Nephron (organoid): ENCODE measurements around the gene STK32B.

ENCODE experiments used
- H3K27ac Mint-ChIP-seq, 3 experiments: 2 replicates each; pipeline ENCODE4 v1.8.0; 2020; ENCODE audit warnings: mixed read lengths in 3 of 3, mild to moderate bottlenecking in 2 of 3, moderate library complexity in 1 of 3
- H3K27me3 Mint-ChIP-seq: 2 replicates; pipeline ENCODE4 v1.8.0; 2021; ENCODE audit warnings: low read depth, mild to moderate bottlenecking, moderate library complexity, mixed read lengths
- H3K36me3 Mint-ChIP-seq: 2 replicates; pipeline ENCODE4 v1.8.0; 2020; ENCODE audit warnings: low read depth, mixed read lengths
- H3K4me1 Mint-ChIP-seq: 2 replicates; pipeline ENCODE4 v1.8.0; 2020; ENCODE audit warnings: mixed read lengths
- H3K4me3 Mint-ChIP-seq, 3 experiments: 2 replicates each; pipeline ENCODE4 v1.8.0; 2020; ENCODE audit warnings: mild to moderate bottlenecking in 3 of 3, mixed read lengths in 3 of 3, moderate library complexity in 2 of 3
- H3K9me3 Mint-ChIP-seq: 2 replicates; pipeline ENCODE4 v1.8.0; 2020; ENCODE audit warnings: mixed read lengths
- TF ChIP-seq, protein P1 (sequence below), 3 experiments: fragments of 200-600 bp; sonication (generic); IDR thresholded peaks; one replicate each; pipeline ENCODE4 v1.5.0; 2021; ENCODE audit warnings: antibody characterized with exemption in 3 of 3; ENCODE audit not compliant: unreplicated experiment in 3 of 3

STK32B gene

GRCh38 chr4:5467111-5467510, 415.8 kb downstream of the STK32B start:
- no peaks in the 10 kb centered on the region for H3K36me3 Mint-ChIP-seq
- no peak overlapping the region for H3K4me3 Mint-ChIP-seq
- no peaks in the 10 kb centered on the region for H3K9me3 Mint-ChIP-seq
- H3K27ac Mint-ChIP-seq: no peak overlapping the region
- peaks cover 4% of the 10 kb centered on the region for H3K4me1 Mint-ChIP-seq
- TF ChIP-seq, protein P1, sequence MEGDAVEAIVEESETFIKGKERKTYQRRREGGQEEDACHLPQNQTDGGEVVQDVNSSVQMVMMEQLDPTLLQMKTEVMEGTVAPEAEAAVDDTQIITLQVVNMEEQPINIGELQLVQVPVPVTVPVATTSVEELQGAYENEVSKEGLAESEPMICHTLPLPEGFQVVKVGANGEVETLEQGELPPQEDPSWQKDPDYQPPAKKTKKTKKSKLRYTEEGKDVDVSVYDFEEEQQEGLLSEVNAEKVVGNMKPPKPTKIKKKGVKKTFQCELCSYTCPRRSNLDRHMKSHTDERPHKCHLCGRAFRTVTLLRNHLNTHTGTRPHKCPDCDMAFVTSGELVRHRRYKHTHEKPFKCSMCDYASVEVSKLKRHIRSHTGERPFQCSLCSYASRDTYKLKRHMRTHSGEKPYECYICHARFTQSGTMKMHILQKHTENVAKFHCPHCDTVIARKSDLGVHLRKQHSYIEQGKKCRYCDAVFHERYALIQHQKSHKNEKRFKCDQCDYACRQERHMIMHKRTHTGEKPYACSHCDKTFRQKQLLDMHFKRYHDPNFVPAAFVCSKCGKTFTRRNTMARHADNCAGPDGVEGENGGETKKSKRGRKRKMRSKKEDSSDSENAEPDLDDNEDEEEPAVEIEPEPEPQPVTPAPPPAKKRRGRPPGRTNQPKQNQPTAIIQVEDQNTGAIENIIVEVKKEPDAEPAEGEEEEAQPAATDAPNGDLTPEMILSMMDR (IDR thresholded peaks at IDR 0.05; ENCODE audit: unreplicated experiment in 3 of 3): no peak
- H3K27me3 Mint-ChIP-seq: no peaks in the 10 kb centered on the region

DNA sequence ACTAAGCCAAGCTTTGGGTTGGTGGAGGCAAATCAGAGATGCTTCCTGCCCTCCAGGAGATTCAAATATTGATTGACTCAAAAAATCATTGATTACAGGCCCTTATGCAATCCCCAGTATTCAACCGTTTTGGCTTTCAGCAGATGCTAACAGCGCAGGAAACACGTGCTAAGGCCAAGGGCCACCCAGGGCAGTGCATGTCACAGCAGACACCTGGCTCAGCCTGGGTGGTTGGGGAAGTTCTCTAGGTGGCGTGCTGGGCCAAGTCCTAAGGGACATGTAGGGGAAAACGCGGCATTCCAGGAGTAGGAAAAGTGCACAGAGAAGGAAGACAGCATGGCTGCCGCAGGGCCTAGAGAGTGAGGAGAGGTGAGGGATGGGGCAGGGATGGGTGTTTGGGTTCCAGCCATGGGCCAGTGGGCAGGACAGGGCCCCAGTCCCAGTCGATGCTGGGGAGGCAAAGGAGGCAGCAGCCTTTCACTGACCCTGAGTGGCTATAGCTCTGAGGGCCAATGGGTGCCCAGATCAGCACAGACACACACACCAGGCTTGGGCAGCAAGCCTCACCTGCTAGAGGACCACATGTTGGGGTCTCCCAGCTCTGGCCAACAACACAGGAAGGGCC, 418.0 kb downstream of the STK32B start:
- Mint-ChIP-seq H3K27ac (no peak overlapping the region), H3K9me3 (no peaks in the 10 kb centered on the region), H3K4me1 (peaks cover 9% of the 10 kb centered on the region), H3K27me3 (no peaks in the 10 kb centered on the region), H3K36me3 (no peaks in the 10 kb centered on the region), H3K4me3 (no peak overlapping the region)
- TF ChIP-seq, protein P1 (IDR thresholded peaks at IDR 0.05; ENCODE audit: unreplicated experiment in 3 of 3): no peak

GRCh38 chr4:5469861-5470260, 418.6 kb downstream of the STK32B start:
- H3K9me3 Mint-ChIP-seq: peaks cover 3% of the 10 kb centered on the region
- no peaks in the 10 kb centered on the region for H3K27me3 Mint-ChIP-seq
- H3K4me1 Mint-ChIP-seq: peaks cover 9% of the 10 kb centered on the region
- H3K4me3 Mint-ChIP-seq: no peak overlapping the region
- no peak overlapping the region for H3K27ac Mint-ChIP-seq
- TF ChIP-seq, protein P1 (IDR thresholded peaks at IDR 0.05; ENCODE audit: unreplicated experiment in 3 of 3): no peak
- H3K36me3 Mint-ChIP-seq: no peaks in the 10 kb centered on the region

DNA sequence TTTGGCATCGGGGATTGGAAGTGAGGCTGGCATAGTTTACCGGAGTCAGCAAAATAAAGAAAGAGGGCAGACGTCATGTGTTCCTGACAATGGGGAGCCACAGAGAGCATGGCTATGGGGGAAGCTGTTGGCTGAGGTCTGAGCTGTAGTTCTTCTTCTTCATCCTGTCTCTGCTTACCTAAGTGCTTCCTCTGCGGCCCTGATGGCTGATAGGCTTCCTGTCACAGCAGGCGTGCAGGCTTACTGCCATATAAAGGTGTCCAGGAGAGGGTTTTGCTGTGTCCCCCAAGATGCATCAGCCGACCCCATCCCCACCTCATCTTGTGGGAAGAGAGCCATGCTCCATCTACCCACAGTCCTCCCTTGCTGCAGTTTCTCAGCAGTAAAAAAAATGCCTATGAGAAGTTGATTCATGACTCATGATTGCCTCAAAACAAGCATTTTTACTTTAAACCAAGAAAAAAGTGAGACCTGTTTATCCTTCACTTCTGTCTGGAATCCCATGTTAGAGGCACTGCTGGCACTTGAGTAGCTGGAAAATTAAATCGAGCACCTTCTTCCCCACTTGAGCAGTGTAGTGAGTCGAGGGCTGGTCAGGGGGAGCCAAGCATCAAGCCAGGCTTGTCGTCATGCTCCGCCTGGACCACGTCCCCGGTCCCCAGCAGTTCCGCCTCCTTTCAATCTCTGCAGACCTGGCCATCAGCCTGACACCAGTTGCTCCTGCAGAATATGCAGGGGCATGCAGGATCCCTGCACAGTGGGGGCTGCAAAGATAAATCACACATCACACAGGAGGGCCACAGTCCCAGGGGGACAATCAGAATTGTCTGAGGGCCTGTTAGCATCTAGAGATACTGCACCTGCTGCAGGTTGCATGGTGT, 419.3 kb downstream of the STK32B start:
- Mint-ChIP-seq H3K36me3 (no peaks in the 10 kb centered on the region), H3K27me3 (no peaks in the 10 kb centered on the region), H3K9me3 (peaks cover 3% of the 10 kb centered on the region), H3K4me1 (peaks cover 9% of the 10 kb centered on the region), H3K27ac (no peak overlapping the region), H3K4me3 (no peak overlapping the region)
- TF ChIP-seq, protein P1 (IDR thresholded peaks at IDR 0.05; ENCODE audit: unreplicated experiment in 3 of 3): no peak

DNA sequence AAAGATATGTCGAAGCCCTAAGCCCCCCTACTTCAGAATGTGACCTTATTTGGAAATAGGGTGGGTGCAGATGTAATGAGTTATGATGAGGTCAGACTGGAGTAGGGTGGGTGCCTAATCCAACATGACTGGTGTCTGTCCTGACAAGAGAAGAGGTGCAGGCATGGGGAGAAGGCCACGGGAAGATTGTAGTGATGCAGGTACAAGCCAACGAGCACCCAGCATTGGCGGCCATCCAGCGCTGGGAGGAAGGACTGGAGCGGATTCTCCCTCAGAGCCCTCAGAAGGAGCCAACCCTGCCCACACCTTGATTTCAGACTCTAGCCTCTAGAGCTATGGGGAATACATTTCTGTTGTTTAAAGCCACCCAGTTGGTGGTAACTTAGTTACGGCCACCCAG, 419.9 kb downstream of the STK32B start:
- H3K4me1 Mint-ChIP-seq: peaks cover 9% of the 10 kb centered on the region
- no peak overlapping the region for H3K4me3 Mint-ChIP-seq
- no peaks in the 10 kb centered on the region for H3K36me3 Mint-ChIP-seq
- no peaks in the 10 kb centered on the region for H3K27me3 Mint-ChIP-seq
- H3K27ac Mint-ChIP-seq: no peak overlapping the region
- H3K9me3 Mint-ChIP-seq: peaks cover 3% of the 10 kb centered on the region
- TF ChIP-seq, protein P1 (IDR thresholded peaks at IDR 0.05; ENCODE audit: unreplicated experiment in 3 of 3): no peak
